A673 (cell line): ENCODE measurements around the gene C4orf50.

Experiments
- EZH2 ChIP-seq: fragments of 200-600 bp; sonication (generic); IDR thresholded peaks from 2 replicates; pipeline ENCODE4 v1.6.1; 2017; ENCODE audit warnings: borderline replicate concordance, low read depth, mild to moderate bottlenecking, mixed read lengths, antibody characterized with exemption, low read length; ENCODE audit not compliant: poor library complexity, severe bottlenecking
- TF ChIP-seq, protein P1 (sequence below): fragments of 300-800, 200-600 bp; sonication (generic); conservative IDR thresholded peaks from 2 replicates; pipeline ENCODE4 v1.5.1; 2017; ENCODE audit warnings: low read depth, mild to moderate bottlenecking, antibody characterized with exemption, low read length, moderate library complexity, mixed read lengths

DNA sequence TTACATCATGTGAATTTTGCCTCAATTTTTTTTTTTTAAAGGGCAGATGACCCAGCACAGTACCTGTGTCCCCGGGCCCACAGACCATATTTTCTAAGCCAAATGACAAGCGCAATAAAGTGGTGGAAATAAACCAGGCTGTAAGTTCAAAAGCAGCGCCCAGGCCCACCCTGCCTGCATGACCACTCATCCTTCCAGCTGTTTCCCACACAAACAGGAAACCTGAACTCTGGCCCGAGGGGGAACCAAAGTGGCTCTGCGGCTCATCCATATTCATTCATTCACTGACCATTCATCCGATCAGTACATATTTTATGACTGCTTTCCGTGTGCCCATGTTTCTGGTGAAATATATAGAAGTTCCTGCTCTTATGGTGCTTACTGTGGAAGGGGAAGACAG is 91.6 kb downstream of the C4orf50 start:
- TF ChIP-seq, protein P1, sequence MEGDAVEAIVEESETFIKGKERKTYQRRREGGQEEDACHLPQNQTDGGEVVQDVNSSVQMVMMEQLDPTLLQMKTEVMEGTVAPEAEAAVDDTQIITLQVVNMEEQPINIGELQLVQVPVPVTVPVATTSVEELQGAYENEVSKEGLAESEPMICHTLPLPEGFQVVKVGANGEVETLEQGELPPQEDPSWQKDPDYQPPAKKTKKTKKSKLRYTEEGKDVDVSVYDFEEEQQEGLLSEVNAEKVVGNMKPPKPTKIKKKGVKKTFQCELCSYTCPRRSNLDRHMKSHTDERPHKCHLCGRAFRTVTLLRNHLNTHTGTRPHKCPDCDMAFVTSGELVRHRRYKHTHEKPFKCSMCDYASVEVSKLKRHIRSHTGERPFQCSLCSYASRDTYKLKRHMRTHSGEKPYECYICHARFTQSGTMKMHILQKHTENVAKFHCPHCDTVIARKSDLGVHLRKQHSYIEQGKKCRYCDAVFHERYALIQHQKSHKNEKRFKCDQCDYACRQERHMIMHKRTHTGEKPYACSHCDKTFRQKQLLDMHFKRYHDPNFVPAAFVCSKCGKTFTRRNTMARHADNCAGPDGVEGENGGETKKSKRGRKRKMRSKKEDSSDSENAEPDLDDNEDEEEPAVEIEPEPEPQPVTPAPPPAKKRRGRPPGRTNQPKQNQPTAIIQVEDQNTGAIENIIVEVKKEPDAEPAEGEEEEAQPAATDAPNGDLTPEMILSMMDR = no peak
- TF ChIP-seq EZH2 = no peak
